Neural cell (in vitro differentiated cells): Measurements from ENCODE around the gene GPER1.

Experiments
- EP300 ChIP-seq: fragments of 450-650 bp; conservative IDR thresholded peaks from 2 replicates; pipeline ENCODE4 v1.6.1; 2014; ENCODE audit warnings: antibody characterized with exemption, mild to moderate bottlenecking, moderate library complexity; ENCODE audit not compliant: poor library complexity, severe bottlenecking
- EZH2 ChIP-seq: fragments of 200-600, 300-800 bp; shearing (Covaris generic), sonication (generic); IDR thresholded peaks from 2 replicates; pipeline ENCODE4 v1.6.1; 2014; ENCODE audit warnings: antibody characterized with exemption, low read length, borderline replicate concordance, mild to moderate bottlenecking; ENCODE audit not compliant: insufficient read depth, poor library complexity, severe bottlenecking
- SMC3 ChIP-seq: fragments of 450-650 bp; conservative IDR thresholded peaks from 2 replicates; pipeline ENCODE4 v1.6.1; 2014; ENCODE audit warnings: antibody characterized with exemption, mild to moderate bottlenecking, moderate library complexity; ENCODE audit not compliant: poor library complexity
- TAF1 ChIP-seq: IDR thresholded peaks from 2 replicates; pipeline ENCODE4 v1.6.1; 2012; ENCODE audit warnings: low read depth
- TF ChIP-seq, protein P1 (sequence below): fragments of 450-650 bp; IDR thresholded peaks from 2 replicates; pipeline ENCODE4 v1.5.1; 2014; ENCODE audit warnings: antibody characterized with exemption, mild to moderate bottlenecking, moderate library complexity; ENCODE audit not compliant: poor library complexity, severe bottlenecking
- TF ChIP-seq, protein P2 (sequence below): IDR thresholded peaks from 2 replicates; pipeline ENCODE4 v1.6.1; 2012; ENCODE audit warnings: borderline replicate concordance

DNA sequence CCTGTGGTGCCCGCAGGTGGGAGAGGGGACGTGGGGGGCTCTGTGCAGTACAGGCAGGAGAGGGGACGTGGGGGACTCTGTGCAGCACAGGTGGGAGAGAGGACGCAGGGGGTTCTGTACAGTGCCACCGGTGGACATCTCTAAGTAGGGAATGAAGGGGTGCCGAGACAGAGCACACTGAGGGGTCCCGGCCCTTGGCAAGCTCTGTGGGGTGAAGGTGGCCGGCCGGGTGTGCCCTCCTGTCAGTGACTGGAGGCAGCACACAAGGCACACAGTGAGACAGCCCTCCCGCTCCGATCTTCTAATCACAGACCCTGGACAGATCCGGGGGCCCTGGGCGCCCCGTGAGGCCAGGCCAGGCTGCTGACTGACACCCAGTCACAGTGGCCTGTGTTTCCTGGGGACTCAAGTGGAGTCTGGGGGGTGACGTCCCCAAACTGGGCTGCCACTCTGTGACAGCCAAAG is 32.4 kb upstream of the GPER1 start:
- TF ChIP-seq, protein P1, sequence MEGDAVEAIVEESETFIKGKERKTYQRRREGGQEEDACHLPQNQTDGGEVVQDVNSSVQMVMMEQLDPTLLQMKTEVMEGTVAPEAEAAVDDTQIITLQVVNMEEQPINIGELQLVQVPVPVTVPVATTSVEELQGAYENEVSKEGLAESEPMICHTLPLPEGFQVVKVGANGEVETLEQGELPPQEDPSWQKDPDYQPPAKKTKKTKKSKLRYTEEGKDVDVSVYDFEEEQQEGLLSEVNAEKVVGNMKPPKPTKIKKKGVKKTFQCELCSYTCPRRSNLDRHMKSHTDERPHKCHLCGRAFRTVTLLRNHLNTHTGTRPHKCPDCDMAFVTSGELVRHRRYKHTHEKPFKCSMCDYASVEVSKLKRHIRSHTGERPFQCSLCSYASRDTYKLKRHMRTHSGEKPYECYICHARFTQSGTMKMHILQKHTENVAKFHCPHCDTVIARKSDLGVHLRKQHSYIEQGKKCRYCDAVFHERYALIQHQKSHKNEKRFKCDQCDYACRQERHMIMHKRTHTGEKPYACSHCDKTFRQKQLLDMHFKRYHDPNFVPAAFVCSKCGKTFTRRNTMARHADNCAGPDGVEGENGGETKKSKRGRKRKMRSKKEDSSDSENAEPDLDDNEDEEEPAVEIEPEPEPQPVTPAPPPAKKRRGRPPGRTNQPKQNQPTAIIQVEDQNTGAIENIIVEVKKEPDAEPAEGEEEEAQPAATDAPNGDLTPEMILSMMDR, result no peak
- no peak for TF ChIP-seq SMC3
- TF ChIP-seq TAF1, result no peak
- TF ChIP-seq, protein P2, sequence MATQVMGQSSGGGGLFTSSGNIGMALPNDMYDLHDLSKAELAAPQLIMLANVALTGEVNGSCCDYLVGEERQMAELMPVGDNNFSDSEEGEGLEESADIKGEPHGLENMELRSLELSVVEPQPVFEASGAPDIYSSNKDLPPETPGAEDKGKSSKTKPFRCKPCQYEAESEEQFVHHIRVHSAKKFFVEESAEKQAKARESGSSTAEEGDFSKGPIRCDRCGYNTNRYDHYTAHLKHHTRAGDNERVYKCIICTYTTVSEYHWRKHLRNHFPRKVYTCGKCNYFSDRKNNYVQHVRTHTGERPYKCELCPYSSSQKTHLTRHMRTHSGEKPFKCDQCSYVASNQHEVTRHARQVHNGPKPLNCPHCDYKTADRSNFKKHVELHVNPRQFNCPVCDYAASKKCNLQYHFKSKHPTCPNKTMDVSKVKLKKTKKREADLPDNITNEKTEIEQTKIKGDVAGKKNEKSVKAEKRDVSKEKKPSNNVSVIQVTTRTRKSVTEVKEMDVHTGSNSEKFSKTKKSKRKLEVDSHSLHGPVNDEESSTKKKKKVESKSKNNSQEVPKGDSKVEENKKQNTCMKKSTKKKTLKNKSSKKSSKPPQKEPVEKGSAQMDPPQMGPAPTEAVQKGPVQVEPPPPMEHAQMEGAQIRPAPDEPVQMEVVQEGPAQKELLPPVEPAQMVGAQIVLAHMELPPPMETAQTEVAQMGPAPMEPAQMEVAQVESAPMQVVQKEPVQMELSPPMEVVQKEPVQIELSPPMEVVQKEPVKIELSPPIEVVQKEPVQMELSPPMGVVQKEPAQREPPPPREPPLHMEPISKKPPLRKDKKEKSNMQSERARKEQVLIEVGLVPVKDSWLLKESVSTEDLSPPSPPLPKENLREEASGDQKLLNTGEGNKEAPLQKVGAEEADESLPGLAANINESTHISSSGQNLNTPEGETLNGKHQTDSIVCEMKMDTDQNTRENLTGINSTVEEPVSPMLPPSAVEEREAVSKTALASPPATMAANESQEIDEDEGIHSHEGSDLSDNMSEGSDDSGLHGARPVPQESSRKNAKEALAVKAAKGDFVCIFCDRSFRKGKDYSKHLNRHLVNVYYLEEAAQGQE, result no peak
- TF ChIP-seq EZH2, result no peak
- no peak for TF ChIP-seq EP300
